Osteocyte (in vitro differentiated cells): Measurements from ENCODE around the gene HOXB3. TPM values are rescaled to one million over a fixed set of nuclear protein-coding genes. Genes with fewer than 3 reads are reported as not detected.

ENCODE experiments used
- DNase-seq: peaks from one replicate; pipeline ENCODE4 v3.0.0; 2021; ENCODE audit warnings: mixed read lengths; ENCODE audit not compliant: unreplicated experiment; ENCODE audit errors: extremely low spot score
- H3K27ac Mint-ChIP-seq: one replicate; pipeline ENCODE4 v1.8.0; 2021; ENCODE audit warnings: mild to moderate bottlenecking, mixed read lengths; ENCODE audit not compliant: unreplicated experiment
- H3K27me3 Mint-ChIP-seq: one replicate; pipeline ENCODE4 v1.8.0; 2021; ENCODE audit warnings: mixed read lengths; ENCODE audit not compliant: unreplicated experiment
- H3K36me3 Mint-ChIP-seq: one replicate; pipeline ENCODE4 v1.8.0; 2021; ENCODE audit warnings: mixed read lengths; ENCODE audit not compliant: unreplicated experiment
- H3K4me1 Mint-ChIP-seq: one replicate; pipeline ENCODE4 v1.8.0; 2021; ENCODE audit warnings: mixed read lengths; ENCODE audit not compliant: unreplicated experiment
- H3K4me3 Mint-ChIP-seq: one replicate; pipeline ENCODE4 v1.8.0; 2021; ENCODE audit warnings: mild to moderate bottlenecking, moderate library complexity, mixed read lengths; ENCODE audit not compliant: unreplicated experiment
- H3K9me3 Mint-ChIP-seq: one replicate; pipeline ENCODE4 v1.8.0; 2021; ENCODE audit warnings: mixed read lengths; ENCODE audit not compliant: unreplicated experiment
- CTCF ChIP-seq: fragments of 200-600 bp; sonication (generic); IDR thresholded peaks from 2 replicates; pipeline ENCODE4 v1.5.0; 2021; ENCODE audit warnings: antibody characterized with exemption, mild to moderate bottlenecking, moderate library complexity
- total RNA-seq: library from RNA; stranded (reverse); gene quantifications from 2 replicates; pipeline ENCODE4 v1.2.1, GENCODE V29; 2021

Gene HOXB3
- total RNA-seq, 1 donor from 2014 or later = 0.46 TPM

- Mint-ChIP-seq H3K36me3 (no peaks in the 10 kb centered on the region), H3K4me3 (no peak overlapping the region), H3K9me3 (peaks cover 6% of the 10 kb centered on the region), H3K4me1 (peaks cover 5% of the 10 kb centered on the region), H3K27ac (no peak overlapping the region), H3K27me3 (peaks cover 88% of the 10 kb centered on the region)
- DNase-seq = no peak
- no peak for TF ChIP-seq CTCF
Measured at GRCh38 chr17:48606892-48607614, 17.0 kb upstream of the HOXB3 start.

- Mint-ChIP-seq H3K27me3 (peaks cover 91% of the 10 kb centered on the region), H3K4me1 (peaks cover 5% of the 10 kb centered on the region), H3K36me3 (no peaks in the 10 kb centered on the region), H3K9me3 (peaks cover 6% of the 10 kb centered on the region), H3K27ac (no peak overlapping the region), H3K4me3 (no peak overlapping the region)
- no peak for TF ChIP-seq CTCF
- DNase-seq = no peak
Measured at GRCh38 chr17:48605991-48606891, 16.2 kb upstream of the HOXB3 start.

- H3K36me3 Mint-ChIP-seq = no peaks in the 10 kb centered on the region
- no peak for DNase-seq
- peaks cover 6% of the 10 kb centered on the region for H3K9me3 Mint-ChIP-seq
- no peak overlapping the region for H3K27ac Mint-ChIP-seq
- no peak for TF ChIP-seq CTCF
- peaks cover 91% of the 10 kb centered on the region for H3K27me3 Mint-ChIP-seq
- no peak overlapping the region for H3K4me3 Mint-ChIP-seq
- H3K4me1 Mint-ChIP-seq = no peaks in the 10 kb centered on the region
Measured at GRCh38 chr17:48605409-48605919, 15.4 kb upstream of the HOXB3 start.

GRCh38 chr17:48604770-48605329, 14.8 kb upstream of the HOXB3 start, which contains the start of gene HOXB6:
HOXB6 (minus strand) TSS chr17:48604986; CDS start chr17:48598150, 6,836 bp downstream.
- Mint-ChIP-seq H3K4me1 (no peaks in the 10 kb centered on the region), H3K9me3 (peaks cover 6% of the 10 kb centered on the region), H3K27me3 (peaks cover 96% of the 10 kb centered on the region), H3K36me3 (no peaks in the 10 kb centered on the region), H3K27ac (no peak within 1 kb of the TSS), H3K4me3 (no peak within 1 kb of the TSS)
- DNase-seq = no peak
- no peak for TF ChIP-seq CTCF
